ENCODE data around the gene OTX2. TPM values are rescaled to one million over a fixed set of nuclear protein-coding genes. Genes with fewer than 3 reads are reported as not detected.

Gene OTX2
- total RNA-seq, 2 donors from 2014 or later, result not detected

DNA sequence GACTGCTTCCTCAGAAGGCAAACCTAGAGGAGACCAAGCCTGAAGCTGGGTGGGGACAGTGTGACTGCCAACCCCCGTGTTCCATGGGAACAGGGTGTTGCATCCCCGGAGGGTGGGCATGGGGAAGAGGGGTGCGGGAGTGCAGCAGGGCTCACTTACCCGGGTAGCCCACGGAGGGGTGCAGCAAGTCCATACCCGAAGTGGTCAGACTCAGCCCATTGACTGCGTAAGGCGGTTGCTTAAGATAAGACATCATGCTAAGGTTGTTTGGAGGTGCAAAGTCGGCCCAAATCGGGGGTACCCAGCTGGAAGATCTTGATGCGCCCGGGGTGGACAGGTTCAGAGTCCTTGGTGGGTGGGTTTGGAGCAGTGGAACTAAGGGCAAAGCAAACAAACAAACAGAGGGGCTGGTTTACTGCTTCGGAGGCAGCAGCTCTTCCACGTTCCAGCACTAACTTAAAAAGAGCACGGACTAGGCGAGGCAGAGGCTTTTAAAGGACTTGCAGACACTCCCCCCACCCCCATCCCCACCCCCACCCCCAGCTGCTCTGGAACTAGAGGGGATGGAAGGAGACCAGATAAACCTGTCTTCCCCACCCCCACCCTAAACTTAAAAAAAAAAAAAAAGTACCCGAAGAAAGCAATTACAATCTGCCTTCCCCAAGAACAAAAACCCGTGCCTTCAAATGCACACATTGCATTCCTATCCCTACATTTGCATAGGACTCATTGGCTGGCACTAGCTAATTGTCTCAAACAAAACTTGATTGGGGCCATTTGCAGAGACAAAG lies 4.9 kb downstream of the OTX2 start:
- Mint-ChIP-seq H3K27ac (no peak overlapping the region), H3K9me3 (peaks cover 0 to 11% of the 10 kb centered on the region in 2 donors), H3K36me3 (peaks cover 41 to 44% of the 10 kb centered on the region in 2 donors)
- ATAC-seq, result no peak
- no peak for DNase-seq (ENCODE audit: low spot score in 2 of 2)

GRCh38 chr14:56803816-56804535 lies 6.3 kb downstream of the OTX2 start:
- H3K9me3 Mint-ChIP-seq, result peaks cover 0 to 4% of the 10 kb centered on the region in 2 donors
- DNase-seq (ENCODE audit: low spot score in 2 of 2) (no peak), ATAC-seq (no peak)
- H3K36me3 Mint-ChIP-seq, result peaks cover 37 to 38% of the 10 kb centered on the region in 2 donors
- H3K27ac Mint-ChIP-seq, result no peak overlapping the region

DNA sequence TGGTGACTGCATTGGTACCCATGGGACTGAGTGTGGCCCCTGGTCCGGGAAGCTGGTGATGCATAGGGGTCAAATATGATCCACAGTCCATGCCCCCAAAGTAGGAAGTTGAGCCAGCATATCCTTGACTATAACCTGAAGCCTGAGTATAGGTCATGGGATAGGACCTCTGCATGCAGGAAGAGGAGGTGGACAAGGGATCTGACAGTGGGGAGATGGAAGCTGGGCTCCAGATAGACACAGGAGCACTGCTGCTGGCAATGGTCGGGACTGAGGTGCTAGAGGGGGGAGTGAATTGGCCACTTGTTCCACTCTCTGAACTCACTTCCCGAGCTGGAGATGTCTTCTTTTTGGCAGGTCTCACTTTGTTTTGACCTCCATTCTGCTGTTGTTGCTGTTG lies 8.4 kb downstream of the OTX2 start:
- ATAC-seq (no peak), DNase-seq (ENCODE audit: low spot score in 2 of 2) (no peak)
- H3K9me3 Mint-ChIP-seq, result peaks cover 0 to 4% of the 10 kb centered on the region in 2 donors
- peaks cover 33 to 36% of the 10 kb centered on the region in 2 donors for H3K36me3 Mint-ChIP-seq
- no peak overlapping the region for H3K27ac Mint-ChIP-seq

- Mint-ChIP-seq H3K36me3 (peaks cover 14 to 32% of the 10 kb centered on the region in 2 donors), H3K9me3 (no peaks in the 10 kb centered on the region), H3K27ac (peak overlapping the region in 1 of 2 donors; percentile 44)
- DNase-seq (ENCODE audit: low spot score in 2 of 2), result no peak
- no peak for ATAC-seq
Measured at GRCh38 chr14:56799343-56799645, 11.0 kb downstream of the OTX2 start.

DNA sequence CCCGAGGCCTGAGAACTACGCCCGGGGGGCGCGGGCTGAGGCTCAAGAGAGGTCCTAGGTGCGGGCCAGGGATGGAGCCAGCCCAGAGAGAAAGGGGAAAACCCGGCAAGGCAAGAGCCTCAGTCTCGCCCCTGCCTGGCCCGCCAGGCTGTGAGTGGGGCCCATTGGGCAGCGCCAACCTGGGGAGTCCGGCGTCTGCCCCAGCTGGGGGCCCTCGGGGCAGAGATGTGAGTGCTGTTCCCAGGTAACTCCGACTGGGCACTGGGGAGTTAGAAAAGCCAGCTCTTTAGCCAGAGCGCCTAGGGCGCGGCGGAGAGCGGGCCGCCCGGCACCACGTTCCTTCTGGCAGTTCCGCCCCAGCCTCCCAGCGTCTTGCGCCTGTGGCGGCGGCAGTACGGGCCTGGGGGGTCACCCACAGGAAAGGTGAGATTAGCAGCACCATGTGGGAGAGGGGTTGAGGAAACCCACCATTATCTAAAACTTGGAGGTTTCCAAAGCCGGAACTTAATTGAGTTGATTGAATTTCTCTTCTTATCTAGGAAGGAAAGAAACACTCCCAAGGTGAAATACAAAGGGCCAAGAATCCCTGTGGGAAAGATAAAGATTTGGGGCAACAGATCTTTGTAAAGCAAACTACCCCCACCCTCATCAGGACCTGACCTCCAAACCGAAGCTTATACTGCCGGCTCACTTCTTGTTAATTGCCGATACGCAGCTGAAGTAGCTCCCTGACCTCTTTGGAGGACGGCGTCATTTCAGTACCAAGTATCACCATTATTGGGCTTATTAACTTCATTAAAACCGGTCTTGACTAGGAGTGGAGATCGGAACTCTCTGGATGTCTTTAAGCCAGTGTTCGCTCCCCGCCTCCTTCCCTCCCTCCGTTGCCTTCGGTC lies 11.6 kb downstream of the OTX2 start:
- no peak for DNase-seq (ENCODE audit: low spot score in 2 of 2)
- Mint-ChIP-seq H3K9me3 (no peaks in the 10 kb centered on the region), H3K27ac (no peak overlapping the region), H3K36me3 (peaks cover 10 to 32% of the 10 kb centered on the region in 2 donors)
- no peak for ATAC-seq

- no peak for ATAC-seq
- Mint-ChIP-seq H3K36me3 (peaks cover 13 to 39% of the 10 kb centered on the region in 2 donors), H3K9me3 (no peaks in the 10 kb centered on the region), H3K27ac (no peak overlapping the region)
- DNase-seq (ENCODE audit: low spot score in 2 of 2), result no peak
Measured at GRCh38 chr14:56797569-56798446, 12.5 kb downstream of the OTX2 start.

GRCh38 chr14:56797003-56797568 lies 13.2 kb downstream of the OTX2 start:
- DNase-seq (ENCODE audit: low spot score in 2 of 2) (peak in 1 of 2 donors; percentile 5), ATAC-seq (no peak)
- H3K9me3 Mint-ChIP-seq, result no peaks in the 10 kb centered on the region
- no peak overlapping the region for H3K27ac Mint-ChIP-seq
- peaks cover 16 to 41% of the 10 kb centered on the region in 2 donors for H3K36me3 Mint-ChIP-seq

DNA sequence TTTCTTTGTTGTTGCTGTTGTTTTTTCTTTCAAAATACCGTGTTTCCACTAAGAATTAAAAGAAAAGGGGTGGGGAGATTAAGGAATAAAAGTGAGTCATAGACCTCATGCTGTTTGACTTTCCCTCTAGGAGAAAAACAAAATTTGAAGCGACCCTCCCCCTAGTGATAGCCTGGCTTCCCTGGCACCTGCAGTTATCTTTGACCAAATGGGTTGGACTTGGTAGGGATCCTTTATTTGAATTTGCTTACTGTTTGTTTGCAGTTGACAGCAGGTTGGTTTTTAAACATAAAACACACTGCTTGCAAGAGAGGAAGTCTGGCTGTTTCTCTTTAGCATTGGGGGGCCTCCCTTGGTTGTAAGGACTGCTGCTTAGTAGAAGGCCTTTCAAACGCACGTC lies 14.0 kb downstream of the OTX2 start:
- Mint-ChIP-seq H3K36me3 (peaks cover 16 to 36% of the 10 kb centered on the region in 2 donors), H3K27ac (no peak overlapping the region), H3K9me3 (no peaks in the 10 kb centered on the region)
- no peak for DNase-seq (ENCODE audit: low spot score in 2 of 2)
- no peak for ATAC-seq

GRCh38 chr14:56795284-56795622 lies 15.0 kb downstream of the OTX2 start:
- Mint-ChIP-seq H3K27ac (no peak overlapping the region), H3K36me3 (peaks cover 16 to 36% of the 10 kb centered on the region in 2 donors), H3K9me3 (no peaks in the 10 kb centered on the region)
- ATAC-seq, result no peak
- no peak for DNase-seq (ENCODE audit: low spot score in 2 of 2)

DNA sequence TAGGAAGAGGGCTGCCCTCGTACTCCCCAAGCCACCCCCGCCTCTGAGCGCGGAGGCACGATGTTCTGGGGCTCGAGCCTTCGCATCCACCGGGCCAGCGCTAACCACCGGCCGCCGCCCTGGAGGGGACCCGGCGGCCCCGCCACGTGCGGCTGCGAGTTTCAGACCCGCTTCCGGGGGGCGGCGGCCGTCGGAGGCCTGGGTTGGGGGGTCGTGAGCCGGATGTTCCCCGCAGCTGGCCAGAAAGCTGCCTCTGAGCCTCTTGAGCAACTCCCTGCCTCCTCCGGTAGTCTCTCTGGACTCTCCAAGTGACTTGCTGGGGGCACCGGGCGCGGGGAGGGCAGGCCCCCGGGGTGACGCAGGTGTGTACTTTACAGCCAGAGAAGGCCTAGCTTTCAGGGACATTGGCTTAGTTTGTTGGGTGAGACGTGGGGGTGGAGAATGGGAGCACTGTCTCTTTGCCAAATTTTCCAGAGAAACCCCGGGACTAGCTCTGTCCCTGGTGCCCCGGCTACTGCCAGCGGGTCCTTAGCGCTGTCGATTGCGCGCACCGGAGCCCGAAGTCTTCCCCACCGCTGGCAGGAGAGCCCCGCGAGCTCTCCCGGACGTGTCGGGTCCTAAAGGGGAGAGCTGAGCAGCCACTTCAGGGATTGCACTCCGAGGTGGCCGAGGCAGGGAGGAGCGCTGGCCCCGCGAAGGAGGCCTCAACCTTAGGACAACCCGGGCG lies 15.6 kb downstream of the OTX2 start:
- ATAC-seq (no peak), DNase-seq (ENCODE audit: low spot score in 2 of 2) (peak in 1 of 2 donors; percentile 3)
- Mint-ChIP-seq H3K27ac (no peak overlapping the region), H3K36me3 (peaks cover 16 to 36% of the 10 kb centered on the region in 2 donors), H3K9me3 (no peaks in the 10 kb centered on the region)

GRCh38 chr14:56794088-56794556 lies 16.2 kb downstream of the OTX2 start:
- peaks cover 10 to 30% of the 10 kb centered on the region in 2 donors for H3K36me3 Mint-ChIP-seq
- no peaks in the 10 kb centered on the region for H3K9me3 Mint-ChIP-seq
- ATAC-seq (no peak), DNase-seq (ENCODE audit: low spot score in 2 of 2) (no peak)
- H3K27ac Mint-ChIP-seq, result no peak overlapping the region

- no peak for DNase-seq (ENCODE audit: low spot score in 2 of 2)
- no peak for ATAC-seq
- no peaks in the 10 kb centered on the region for H3K9me3 Mint-ChIP-seq
- no peak overlapping the region for H3K27ac Mint-ChIP-seq
- peaks cover 6 to 9% of the 10 kb centered on the region in 2 donors for H3K36me3 Mint-ChIP-seq
Measured at GRCh38 chr14:56789955-56790354, 20.3 kb downstream of the OTX2 start.

DNA sequence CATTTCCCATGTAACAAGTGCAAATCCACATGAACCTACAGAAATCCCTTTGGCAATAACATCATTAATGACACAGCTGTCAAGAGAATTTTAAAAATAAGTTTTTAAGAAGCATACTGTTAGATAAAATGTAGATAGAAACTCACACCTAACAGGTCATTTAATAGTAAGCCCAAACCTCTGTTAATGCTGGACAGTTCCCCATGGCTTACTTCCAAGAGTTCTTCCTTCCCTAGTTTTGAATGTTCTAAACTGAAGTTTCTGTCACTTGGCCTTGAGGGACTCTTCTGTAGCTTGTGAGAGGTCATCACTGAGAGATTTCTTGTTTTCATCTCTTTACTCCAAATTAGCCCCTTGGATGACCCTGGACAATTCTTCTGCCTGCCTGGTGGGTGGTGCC lies 22.7 kb downstream of the OTX2 start:
- Mint-ChIP-seq H3K27ac (no peak overlapping the region), H3K9me3 (no peaks in the 10 kb centered on the region), H3K36me3 (no peaks in the 10 kb centered on the region)
- ATAC-seq (no peak), DNase-seq (ENCODE audit: low spot score in 2 of 2) (no peak)

DNA sequence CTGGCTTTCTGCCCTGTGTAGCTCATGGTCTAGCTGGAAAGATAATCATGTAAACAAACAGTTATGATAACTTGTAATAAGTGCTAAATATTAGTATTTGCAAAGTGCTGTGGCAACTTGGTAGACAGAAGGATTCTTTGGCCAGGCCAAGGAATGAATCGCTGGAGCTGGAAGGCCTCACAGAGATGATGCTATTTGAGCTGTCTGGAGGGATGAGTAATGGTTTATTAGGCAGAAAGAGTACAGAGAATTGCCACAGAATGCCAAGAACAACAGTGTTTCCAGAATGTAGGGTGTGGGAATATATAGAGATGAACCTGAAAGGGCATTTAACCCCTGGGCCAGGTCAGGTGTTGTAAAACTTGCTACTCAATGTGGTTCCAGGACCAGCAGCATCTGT lies 27.6 kb downstream of the OTX2 start:
- Mint-ChIP-seq H3K36me3 (no peaks in the 10 kb centered on the region), H3K27ac (no peak overlapping the region), H3K9me3 (no peaks in the 10 kb centered on the region)
- no peak for ATAC-seq
- no peak for DNase-seq (ENCODE audit: low spot score in 2 of 2)

DNA sequence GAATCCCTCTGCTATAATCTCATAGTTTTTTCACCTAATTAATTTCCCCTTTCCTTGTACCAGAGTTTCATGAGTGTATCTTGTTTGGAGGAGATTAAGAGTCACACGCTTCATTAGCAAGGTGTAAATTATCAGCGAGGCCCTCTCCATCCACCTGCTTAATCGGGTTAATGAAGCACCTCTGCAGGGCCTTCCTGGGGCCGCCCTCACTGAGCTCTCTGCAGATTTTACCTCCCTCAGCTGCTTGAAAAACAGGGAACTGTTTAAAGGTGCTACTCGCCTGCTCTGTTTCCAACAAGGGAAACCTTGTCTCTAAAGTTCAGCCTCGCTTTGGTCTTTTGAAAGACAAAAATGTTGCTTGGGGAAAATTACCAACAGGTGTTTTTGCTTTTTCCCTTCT lies 35.8 kb downstream of the OTX2 start:
- no peak for DNase-seq (ENCODE audit: low spot score in 2 of 2)
- H3K36me3 Mint-ChIP-seq, result no peaks in the 10 kb centered on the region
- no peak for ATAC-seq
- no peak overlapping the region for H3K27ac Mint-ChIP-seq
- peaks cover 0 to 4% of the 10 kb centered on the region in 2 donors for H3K9me3 Mint-ChIP-seq
